Measurements from ENCODE around the gene SLMAP.
"Not testable (repeated sequence)": the region's sequence is repeated elsewhere in the genome, so short reads cannot be mapped to it uniquely, and the experiment has no call there.

The SLMAP gene

GRCh38 chr3:57822686-57823085 is 66.6 kb downstream of the SLMAP start:
- in situ Hi-C loops (cut with MboI; ENCODE audit: low sequenced_read_pairs) = no loop called here

GRCh38 chr3:57825116-57825515 is 69.0 kb downstream of the SLMAP start:
- in situ Hi-C loops (cut with MboI; ENCODE audit: low sequenced_read_pairs) = no loop called here

GRCh38 chr3:57826245-57826951 is 70.3 kb downstream of the SLMAP start:
- in situ Hi-C loops (cut with MboI; ENCODE audit: low sequenced_read_pairs) = no loop called here

- in situ Hi-C loops (cut with MboI; ENCODE audit: low sequenced_read_pairs) = no loop called here
These were observed 71.0 kb downstream of the SLMAP start for GRCh38 chr3:57826952-57827723.

- in situ Hi-C loops (cut with MboI; ENCODE audit: low sequenced_read_pairs) = no loop called here
These were observed 71.6 kb downstream of the SLMAP start for GRCh38 chr3:57827757-57828156.

GRCh38 chr3:57832486-57832885 is 76.4 kb downstream of the SLMAP start:
- in situ Hi-C loops (cut with MboI; ENCODE audit: low sequenced_read_pairs) = no loop called here

GRCh38 chr3:57832900-57833313 is 76.8 kb downstream of the SLMAP start:
- in situ Hi-C loops (cut with MboI; ENCODE audit: low sequenced_read_pairs) = no loop called here

GRCh38 chr3:57833763-57834162 is 77.7 kb downstream of the SLMAP start:
- in situ Hi-C loops (cut with MboI; ENCODE audit: low sequenced_read_pairs) = no loop called here

GRCh38 chr3:57837686-57838085 is 81.6 kb downstream of the SLMAP start:
- in situ Hi-C loops (cut with MboI; ENCODE audit: low sequenced_read_pairs) = no loop called here

GRCh38 chr3:57838627-57839026 is 82.5 kb downstream of the SLMAP start:
- in situ Hi-C loops (cut with MboI; ENCODE audit: low sequenced_read_pairs) = no loop called here

GRCh38 chr3:57840473-57840872 is 84.4 kb downstream of the SLMAP start:
- in situ Hi-C loops (cut with MboI; ENCODE audit: low sequenced_read_pairs) = no loop called here

- in situ Hi-C loops (cut with MboI; ENCODE audit: low sequenced_read_pairs) = no loop called here
These were observed 85.7 kb downstream of the SLMAP start for GRCh38 chr3:57841818-57842217.

GRCh38 chr3:57848177-57848738 is 92.1 kb downstream of the SLMAP start:
- in situ Hi-C loops (cut with MboI; ENCODE audit: low sequenced_read_pairs) = no loop called here

- in situ Hi-C loops (cut with MboI; ENCODE audit: low sequenced_read_pairs) = no loop called here
These were observed 95.2 kb downstream of the SLMAP start for GRCh38 chr3:57851304-57851703.

- in situ Hi-C loops (cut with MboI; ENCODE audit: low sequenced_read_pairs) = no loop called here
These were observed 96.8 kb downstream of the SLMAP start for GRCh38 chr3:57852896-57853295.

- in situ Hi-C loops (cut with MboI; ENCODE audit: low sequenced_read_pairs) = no loop called here
These were observed 99.2 kb downstream of the SLMAP start for GRCh38 chr3:57855281-57855680.

- in situ Hi-C loops (cut with MboI; ENCODE audit: low sequenced_read_pairs) = no loop called here
These were observed 99.8 kb downstream of the SLMAP start for GRCh38 chr3:57855943-57856342.

- in situ Hi-C loops (cut with MboI; ENCODE audit: low sequenced_read_pairs) = no loop called here
These were observed 100.6 kb downstream of the SLMAP start for GRCh38 chr3:57856675-57857074.

GRCh38 chr3:57862894-57863293 is 106.8 kb downstream of the SLMAP start:
- in situ Hi-C loops (cut with MboI; ENCODE audit: low sequenced_read_pairs) = no loop called here

GRCh38 chr3:57863380-57863779 is 107.3 kb downstream of the SLMAP start:
- in situ Hi-C loops (cut with MboI; ENCODE audit: low sequenced_read_pairs) = no loop called here

GRCh38 chr3:57864853-57865252 is 108.7 kb downstream of the SLMAP start:
- in situ Hi-C loops (cut with MboI; ENCODE audit: low sequenced_read_pairs) = no loop called here

GRCh38 chr3:57869110-57869509 is 113.0 kb downstream of the SLMAP start:
- in situ Hi-C loops (cut with MboI; ENCODE audit: low sequenced_read_pairs) = not testable (repeated sequence)
